Stimulated activated CD4-positive, alpha-beta T cell treated with anti-CD3 and anti-CD28 coated beads, Interleukin-1b, Interleukin-23, amount 100 ng/mL, for 1 hour (primary cell): Measurements from ENCODE around the gene CDIP1.

Source experiments
- DNase-seq, 2 donors: peaks; one replicate each; pipeline ENCODE4 v3.0.0-alpha.2; 2020; ENCODE audit warnings: low read depth in 2 of 2

CDIP1 gene

DNA sequence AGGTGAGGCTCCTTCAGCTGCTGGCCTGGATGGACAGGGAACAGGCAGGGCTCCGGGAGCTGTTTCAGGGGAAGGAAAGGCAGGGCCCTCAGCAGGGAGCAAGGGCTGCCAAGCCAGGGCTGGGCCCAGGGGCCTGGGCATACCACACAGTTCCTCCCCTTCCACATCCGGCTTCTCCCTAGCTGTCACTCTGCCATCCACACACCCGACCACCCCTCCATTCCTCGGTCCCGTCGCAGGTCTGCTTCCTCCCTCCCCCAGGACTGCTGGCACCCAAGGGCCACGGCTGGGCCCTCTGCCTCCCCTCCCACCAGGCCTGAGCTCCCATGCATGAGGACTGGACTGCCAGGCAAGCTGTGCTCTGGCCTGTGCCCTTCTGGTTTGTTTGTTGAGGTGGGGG is 24.0 kb downstream of the CDIP1 start:
- no peak for DNase-seq

DNA sequence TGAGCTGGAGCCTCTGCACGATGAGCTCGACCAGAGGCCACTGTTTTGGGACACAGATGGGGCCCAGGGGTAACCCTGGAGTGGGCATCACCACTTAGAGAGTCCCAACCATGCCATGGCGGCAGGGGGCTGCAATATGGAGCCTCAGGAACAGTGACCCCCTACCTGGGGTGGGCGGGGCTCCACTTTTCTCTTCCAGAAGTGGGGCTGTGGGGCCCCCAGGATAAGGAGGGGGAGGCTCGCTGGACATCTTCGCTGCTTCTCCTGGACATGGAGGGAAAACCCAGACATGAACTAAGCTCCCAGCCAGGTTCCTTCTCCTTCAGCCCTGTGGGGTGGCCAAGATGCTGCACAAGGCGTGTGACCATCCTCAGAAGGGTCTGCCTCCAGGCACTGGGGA is 24.7 kb downstream of the CDIP1 start:
- no peak for DNase-seq

DNA sequence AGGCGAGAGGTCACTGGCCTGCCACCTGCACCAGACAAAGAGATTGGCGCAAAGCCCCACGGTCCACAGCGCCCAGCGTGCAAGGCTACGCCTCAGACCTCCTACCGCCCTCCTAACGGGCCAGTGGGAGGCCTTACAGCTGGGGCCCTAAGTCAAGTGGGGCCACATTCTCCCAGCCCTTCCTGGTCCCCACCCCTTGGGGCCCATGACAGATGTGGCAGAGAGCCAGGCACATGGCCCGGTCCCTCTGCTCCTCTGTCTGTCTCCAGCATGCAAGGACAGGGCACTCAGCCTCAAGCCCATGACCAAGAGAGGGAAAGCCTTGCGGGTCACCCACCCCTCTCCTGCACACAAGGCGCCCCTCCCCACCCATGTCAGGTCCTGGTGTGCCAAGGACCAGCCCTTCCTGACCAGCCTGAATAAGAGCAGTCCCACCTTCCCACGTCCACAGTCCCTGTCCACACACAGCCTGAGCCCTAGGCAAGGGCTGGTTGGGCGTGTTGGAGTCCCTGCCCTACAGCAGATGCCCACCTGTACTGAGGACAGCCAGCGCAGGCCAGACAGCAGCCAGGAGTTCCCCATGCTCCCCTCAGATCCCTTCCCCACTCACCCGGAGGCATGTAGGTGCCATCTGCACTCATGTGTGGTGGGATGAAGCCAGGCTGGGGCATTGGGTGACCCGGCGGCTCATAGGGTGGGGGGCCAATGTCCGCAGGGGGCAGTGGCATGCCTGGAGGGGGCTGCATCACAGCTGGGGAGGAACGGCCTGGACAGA is 25.3 kb downstream of the CDIP1 start:
- no peak for DNase-seq

DNA sequence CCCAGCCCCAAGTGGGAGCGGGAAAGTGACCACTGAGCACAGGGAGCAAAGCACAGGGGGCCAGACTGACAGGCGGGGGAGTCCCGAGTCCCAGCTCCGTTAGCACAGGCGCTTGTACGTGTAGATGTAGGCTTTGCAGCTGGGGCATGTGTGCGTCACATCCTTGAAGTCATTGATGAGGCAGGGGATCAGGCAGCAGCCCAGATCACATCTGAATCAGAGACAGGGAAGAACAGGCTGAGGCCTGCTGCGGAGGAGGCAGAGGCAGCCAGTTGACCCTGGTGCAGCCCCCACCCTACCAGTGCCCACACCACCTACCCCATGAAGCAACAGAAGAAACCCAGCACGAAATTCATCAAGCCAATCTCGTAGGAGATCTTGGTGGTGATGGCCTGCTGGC is 26.1 kb downstream of the CDIP1 start:
- no peak for DNase-seq

DNA sequence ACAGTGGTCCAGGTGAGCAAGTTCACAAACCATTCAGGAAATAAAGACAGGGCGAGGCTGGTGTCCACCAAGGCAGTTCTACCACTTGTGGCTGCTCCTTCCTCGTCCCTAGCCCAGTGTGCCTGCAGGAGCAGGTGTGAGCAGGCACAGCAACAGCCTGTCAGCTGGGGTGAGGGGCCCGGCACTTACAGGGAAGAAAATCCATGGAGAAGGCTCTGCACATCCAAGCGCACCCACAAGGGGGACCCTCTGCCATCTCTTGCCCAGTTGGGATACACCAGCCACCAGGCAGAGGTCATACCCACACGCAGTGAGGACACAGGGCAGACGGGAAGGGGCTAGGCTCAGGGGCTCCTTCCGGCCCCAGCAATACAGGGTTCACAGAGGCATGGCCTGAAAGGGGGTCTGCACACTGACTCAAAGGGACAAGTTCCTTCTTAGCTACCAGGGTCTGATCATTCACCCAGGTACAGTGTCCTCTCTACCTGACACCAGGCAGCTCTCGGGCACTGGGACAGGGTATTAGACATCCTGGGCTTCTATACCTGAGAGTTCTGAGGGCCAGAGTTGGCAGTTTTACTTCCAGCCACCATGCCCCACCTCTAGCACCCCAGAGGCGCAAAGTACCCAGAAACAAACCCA is 27.0 kb downstream of the CDIP1 start:
- DNase-seq = no peak

DNA sequence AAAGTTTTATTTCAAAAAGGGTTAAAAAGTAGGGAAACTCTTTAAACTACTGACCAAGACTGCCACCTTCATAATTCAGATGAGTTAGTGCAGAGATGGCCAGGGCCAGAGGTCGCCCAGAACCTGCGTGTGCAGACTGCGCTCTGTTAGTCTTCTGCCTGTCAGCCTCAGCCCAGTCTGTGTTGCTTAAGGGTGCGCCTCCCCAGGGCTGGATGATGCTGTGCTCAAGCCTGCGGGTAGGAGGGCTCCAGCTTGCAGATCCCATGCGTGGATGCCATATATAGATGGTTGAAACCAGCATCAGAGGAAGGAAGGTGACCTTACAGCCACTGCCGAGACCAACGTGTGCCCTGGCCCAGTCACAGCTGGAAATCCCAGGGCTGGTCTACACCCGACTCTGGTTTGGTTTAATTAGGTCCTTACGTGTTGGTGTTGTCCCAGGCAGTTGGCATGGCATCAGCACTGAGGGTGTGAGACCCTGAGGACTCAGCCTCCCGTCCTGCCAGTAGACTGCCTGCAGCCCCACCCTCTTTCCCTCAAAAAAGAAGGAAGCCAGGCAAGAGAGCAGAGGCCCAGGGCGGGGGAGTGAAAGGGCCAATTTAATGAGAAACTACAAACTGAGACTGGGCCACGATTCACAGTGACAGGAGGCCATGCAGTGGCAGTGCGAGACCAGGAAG is 27.7 kb downstream of the CDIP1 start:
- no peak for DNase-seq

DNA sequence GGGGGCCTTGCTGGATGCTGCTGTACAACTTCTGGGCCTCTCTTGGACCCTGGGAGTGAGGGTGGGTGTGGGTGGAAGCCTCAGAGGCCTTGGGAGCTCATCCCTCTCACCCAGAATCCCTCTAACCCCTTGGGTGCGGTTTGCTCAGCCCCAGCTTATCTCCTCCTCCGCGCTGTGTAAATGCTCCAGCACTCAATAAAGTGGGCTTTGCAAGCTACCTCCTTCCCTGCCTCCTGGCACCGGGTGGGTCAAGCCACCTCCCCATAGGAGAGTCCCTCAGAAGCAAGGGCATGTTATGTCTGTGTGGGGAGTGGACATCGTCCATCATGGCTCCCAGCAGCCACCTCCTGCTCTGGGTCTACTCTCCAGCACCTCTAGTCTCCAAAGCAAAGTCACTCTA is 28.4 kb downstream of the CDIP1 start:
- no peak for DNase-seq

DNA sequence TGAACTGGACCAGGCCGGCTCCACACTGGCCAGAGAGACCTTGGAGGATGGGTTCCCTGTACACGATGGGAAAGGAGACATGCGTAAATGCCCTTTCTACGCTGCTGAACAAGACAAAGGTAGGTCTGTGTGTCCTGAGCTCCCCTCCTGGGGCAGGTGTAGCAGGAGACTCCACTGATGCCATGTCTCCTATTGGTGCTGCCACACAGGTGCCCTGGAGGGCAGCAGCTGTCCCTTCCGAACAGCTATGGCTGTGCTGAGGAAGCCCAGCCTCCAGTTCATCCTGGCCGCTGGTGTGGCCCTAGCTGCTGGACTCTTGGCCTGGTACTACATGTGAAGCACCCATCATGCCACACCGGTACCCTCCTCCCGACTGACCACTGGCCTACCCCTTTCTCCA is 29.2 kb downstream of the CDIP1 start:
- DNase-seq = no peak

DNA sequence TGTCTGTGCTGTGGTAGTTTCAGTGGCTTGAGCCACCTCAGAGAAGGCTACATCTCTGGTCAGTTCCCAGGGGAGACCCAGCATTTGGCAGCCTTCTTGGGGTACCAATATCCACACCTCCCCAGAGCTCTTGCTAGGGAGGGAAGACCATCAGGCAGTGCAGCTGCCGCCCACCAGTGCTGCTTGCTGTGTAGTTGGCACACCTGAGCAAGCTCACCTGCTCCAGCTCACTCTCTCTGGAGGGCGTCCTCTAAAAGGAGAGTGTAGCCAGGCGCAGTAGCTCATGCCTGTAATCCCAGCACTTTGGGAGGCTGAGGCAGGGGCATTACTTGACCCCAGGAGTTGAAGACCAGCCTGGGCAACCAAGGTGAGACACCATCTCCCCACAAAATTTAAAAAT is 29.8 kb downstream of the CDIP1 start:
- DNase-seq = no peak

DNA sequence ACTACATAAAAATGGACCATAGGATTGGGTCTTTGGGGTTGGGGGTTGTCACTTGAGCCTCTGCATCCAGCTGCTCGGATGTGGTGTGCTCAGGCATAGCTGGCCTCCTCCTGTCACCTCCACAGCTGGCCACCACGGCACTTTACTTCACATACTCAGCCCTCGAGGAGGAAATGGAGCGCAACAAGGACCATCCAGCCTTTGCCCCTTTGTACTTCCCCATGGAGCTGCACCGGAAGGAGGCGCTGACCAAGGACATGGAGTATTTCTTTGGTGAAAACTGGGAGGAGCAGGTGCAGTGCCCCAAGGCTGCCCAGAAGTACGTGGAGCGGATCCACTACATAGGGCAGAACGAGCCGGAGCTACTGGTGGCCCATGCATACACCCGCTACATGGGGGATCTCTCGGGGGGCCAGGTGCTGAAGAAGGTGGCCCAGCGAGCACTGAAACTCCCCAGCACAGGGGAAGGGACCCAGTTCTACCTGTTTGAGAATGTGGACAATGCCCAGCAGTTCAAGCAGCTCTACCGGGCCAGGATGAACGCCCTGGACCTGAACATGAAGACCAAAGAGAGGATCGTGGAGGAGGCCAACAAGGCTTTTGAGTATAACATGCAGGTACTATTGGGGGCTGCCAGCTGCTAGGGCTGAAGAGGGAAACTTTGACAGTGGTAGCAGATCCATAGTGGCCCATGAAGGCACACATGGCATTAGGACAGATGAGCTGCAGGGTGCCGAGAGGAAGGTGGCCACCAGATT is 30.8 kb downstream of the CDIP1 start:
- no peak for DNase-seq

DNA sequence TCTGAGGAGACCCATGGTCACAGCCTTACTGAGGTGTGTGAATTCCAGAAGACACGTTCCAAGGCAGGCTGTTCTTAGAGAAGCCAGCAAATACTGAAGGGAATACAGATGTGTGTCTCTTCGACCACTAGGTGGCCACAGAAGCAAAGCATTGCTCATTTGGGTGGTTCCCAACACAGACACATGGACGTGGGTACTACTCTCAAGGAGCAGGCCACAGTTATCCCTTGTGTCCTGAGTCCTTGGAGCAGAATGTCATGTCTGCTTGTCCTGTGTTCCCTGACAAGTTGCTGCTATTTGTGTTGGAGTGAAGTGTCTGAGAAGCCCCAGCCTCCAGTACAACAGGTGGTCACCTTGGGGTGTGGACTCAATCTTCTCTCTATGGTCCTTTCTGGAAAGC is 32.1 kb downstream of the CDIP1 start:
- peak; percentile 18 to 24 for DNase-seq

DNA sequence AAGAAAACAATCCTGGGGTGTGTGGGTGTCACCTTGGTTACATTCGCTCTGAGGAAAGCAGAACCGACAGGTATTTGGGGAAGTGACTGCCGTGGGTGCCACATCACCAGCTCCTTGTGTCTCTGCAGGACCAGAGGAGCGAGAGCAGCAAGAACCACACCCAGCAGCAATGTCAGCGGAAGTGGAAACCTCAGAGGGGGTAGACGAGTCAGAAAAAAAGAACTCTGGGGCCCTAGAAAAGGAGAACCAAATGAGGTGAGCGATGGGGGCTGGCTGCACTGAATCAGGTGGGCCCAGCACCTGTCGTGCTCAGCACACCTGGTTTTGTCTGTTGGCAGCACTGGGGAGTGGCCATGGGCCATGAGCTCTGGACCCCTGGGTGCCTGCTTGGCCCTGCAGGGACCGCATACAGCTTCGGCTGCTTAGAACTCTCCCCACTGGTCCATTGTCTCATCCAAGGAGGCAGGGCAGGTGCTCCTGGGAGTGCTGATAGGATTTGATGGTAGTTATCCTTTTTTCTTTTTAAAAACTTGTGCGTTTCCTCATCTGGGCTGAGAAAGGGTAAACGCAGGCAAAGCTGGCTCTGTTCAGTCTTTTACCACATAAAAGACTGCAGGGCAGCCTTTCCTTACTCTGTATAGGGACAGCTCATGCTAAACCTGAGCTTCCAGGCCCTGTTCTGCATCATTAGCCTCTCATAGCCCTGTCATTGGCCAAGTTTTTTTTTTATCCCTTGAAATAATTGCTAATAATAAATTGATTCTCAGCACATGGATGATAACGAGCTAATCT is 33.0 kb downstream of the CDIP1 start:
- peak; percentile 24 to 61 for DNase-seq

DNA sequence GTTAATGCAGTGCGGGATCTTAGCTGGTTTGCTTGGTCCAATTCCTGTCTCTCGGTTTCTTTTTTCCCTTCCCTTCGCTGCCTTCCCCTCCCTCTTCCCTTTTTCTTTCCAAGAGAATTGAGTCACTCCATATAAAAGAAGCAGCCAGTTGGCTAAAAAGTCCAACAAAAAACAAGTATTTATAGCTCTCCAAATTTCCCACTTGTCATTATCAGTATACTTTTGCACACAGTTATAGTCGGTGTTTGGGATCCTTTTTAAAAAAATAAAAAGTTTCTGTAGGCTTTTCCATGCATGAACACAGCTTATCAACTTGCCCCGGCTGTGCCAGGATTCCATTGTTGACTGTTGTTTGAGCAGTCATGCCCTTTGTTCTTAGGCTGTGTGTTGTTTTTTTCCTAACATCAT is 37.5 kb downstream of the CDIP1 start:
- DNase-seq = no peak

DNA sequence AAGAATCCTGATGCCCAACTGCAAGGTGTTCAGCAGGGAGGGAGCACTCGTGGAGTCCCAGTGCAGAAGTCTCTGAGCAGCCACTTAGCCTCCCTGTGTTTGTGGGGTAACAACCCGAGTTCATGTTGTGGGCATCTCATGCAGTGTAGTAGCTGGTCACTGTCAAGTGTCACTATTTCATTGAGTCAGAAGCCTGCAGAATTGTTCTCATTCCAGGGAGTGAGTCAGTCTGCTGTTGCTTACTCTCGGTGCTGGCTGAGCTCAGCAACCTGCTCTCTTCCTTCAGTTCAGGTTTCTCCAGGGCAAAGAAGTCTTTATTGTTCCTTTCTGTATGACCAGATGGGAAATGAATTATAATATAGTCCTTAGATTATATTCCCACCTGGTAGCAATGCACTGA is 38.3 kb downstream of the CDIP1 start:
- DNase-seq = no peak

DNA sequence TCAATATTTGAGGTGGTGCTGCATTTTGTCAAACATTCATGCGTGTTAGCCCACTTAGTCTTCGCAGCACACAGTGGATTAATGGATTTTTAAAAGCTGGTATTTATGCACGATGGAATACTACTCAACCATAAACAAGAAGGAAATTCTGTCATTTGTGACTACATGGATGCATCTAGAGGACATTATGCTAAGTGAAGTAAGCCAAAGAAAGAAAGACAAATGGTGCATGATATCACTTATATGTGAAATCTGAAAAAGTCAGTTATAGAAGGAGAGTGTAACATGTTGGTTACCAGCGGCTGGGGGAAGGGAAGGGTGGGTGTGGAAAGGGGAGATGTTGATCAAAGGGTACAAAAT is 39.4 kb downstream of the CDIP1 start:
- DNase-seq = no peak

DNA sequence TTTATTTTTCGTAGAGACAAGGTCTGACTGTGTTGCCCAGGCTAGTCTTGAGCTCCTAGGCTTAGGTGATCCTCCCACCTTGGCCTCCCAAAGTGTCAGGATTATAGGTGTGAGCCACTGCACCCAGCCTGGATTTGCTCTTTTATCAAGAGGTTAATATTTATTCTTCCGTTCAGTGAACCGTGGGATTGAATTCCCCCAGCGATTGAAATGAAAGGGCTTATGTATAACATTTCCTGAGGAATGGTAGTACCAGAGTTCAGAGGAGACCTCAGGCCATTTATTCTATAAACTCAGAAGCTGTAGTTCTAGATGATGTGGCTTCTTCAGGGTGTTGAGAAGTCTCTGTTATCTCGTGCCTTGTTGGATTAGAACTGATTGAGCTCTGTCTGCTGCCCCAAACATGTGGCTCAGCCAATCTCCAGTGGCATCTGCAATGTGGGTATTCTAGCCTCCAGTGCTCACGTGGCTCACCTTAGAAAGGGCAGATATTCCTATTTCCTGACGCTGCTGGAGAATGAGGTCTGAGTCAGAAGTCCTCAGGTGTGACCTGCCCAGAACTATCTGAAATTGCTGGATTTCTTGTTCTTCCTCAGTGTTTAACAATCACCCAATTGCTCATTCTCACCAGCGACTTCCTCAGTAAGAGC is 39.9 kb downstream of the CDIP1 start:
- no peak for DNase-seq

DNA sequence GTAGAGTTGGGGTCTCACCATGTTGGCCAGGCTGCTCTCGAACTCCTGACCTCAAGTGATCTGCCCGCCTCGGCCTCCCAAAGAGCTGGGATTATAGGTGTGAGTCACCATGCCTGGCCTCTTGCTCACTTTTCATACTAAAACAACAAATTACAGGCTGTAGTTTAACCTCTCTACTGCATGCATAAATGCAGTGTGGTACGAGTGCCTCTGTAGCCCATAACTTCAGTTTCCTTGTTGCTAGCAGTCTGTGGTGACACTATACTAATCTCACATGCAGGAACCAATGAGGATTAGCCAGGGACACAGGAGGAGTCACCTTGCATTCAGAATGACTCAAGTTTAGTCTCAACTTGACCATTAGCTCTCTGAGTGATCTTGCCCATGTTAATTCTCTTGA is 42.3 kb downstream of the CDIP1 start:
- DNase-seq = no peak

DNA sequence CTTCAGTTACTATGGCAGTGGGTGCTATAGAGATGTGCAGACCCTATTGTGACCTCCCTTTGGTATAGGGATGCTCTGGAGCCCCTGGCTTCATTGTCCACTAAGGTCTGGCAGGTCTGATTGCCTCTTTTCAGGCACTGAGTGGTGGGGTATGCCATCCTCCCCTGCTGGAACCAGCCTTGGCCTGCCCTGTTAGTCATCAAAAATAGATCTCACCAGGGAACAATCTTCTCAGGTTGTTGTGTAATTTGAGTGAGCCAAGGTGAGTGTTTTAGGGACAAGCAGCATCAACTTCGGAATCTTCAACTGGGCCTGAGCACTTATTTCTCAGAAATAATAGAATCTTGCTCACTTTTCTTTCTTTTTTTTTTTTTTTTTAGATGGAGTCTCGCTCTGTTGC is 42.8 kb downstream of the CDIP1 start:
- no peak for DNase-seq

DNA sequence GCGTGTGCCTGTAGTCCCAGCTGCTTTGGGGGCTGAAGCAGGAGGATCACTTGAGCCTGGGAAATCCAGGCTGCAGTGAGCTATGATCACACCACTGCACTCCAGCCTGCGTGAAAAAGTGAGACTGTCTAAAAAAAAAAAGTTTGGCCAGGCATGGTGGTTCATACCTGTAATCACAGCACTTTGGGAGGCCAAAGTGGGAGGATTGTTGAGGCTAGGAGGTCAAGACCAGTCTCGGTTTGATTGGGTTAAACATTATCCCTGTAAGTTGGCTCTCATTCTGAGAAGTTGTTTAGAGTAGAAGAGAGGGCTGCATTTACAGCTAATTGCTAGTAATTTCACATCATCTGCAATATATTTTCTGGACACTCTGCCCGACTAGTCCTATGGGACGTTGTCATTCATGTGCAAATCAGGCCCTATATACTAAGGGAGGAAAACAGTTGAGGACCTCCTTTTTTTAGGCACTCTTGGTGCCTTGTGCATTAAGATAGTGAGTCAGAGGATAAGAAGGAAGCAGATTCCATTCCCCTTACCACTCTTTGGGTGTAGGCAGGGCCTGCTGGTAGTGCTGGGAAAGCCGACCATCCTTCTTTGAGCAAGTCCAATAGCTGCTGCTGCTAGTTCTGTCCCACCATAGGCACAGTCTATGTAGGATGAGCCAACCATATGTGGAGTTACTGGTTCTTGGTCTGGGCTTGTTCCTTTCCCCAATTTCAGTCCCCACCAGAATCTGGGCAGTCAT is 43.7 kb downstream of the CDIP1 start:
- DNase-seq = no peak

DNA sequence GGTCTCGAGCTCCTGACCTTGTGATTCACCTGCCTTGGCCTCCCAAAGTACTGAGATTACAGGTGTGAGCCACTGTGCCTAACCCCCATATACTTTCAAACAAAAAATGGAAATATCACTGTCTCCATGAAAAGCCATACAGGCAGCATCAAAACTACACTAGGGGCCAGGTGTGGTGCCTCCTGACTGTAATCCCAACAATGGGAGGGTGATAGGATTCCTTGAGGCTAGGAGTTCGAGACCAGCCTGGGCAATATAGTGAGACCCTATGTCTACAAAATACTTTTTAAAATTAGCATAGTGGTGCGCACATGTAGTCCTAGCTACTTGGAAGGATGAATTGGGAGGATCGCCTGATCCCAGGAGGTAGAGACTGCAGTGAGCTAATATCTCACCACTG is 46.7 kb downstream of the CDIP1 start:
- no peak for DNase-seq
